T-helper 2 cell (primary cell): ENCODE measurements around the gene MIB1.

ENCODE experiments used
- DNase-seq, 5 experiments: peaks; one replicate each; pipeline versions ENCODE4 v3.0.0 to v3.0.0-alpha.2; 2012 to 2022

The MIB1 gene

GRCh38 chr18:21820033-21820810 lies 79.6 kb downstream of the MIB1 start:
- peak in 1 of 5 experiments; percentile 2 for DNase-seq

- DNase-seq = no peak
These were observed 80.2 kb downstream of the MIB1 start for GRCh38 chr18:21820811-21821143.

- DNase-seq = no peak
These were observed 83.3 kb downstream of the MIB1 start for GRCh38 chr18:21823848-21824247.

GRCh38 chr18:21826196-21826595 lies 85.6 kb downstream of the MIB1 start:
- DNase-seq = no peak

GRCh38 chr18:21826641-21827302 lies 86.2 kb downstream of the MIB1 start:
- DNase-seq = no peak

DNA sequence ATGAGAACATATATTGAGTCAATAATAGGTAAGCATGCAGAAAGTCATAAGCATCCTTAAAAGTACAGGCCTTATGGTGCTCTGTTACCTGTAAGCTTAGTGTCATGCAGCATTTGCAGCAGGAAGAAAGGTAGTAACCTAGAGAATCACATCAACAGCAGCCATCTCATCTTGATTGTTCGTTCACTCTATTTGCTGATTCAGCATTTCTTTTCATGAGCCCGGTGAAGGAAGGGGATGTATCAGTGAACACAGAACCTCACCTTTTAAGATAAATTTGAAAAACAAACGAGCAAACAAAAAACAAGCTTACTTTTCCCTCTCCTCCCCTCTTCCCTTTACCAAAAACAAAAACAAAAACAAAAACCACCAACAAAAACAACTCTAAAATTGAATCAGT lies 89.9 kb downstream of the MIB1 start:
- DNase-seq = no peak

DNA sequence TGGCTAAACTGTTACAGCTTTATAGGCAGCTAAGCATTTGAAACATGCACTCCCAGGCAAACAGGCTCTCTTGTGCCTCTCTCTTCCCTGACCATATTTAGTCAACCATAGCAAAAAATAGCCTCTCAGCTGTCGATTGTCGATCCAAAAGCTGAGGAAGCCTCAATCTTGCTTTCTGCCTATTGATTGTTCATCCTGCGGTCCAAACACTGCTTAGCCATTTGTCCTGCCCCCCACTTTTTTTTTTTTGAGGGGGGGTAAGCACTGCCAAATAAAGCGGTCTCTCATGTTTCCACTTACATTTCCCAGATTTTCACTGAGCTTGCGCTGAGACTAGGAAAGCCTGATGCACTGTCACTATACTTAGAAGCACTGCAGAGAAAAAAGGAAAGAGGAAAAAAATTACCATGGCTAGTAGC lies 90.8 kb downstream of the MIB1 start:
- DNase-seq = no peak

- DNase-seq = no peak
These were observed 93.2 kb downstream of the MIB1 start for GRCh38 chr18:21833604-21834298.

DNA sequence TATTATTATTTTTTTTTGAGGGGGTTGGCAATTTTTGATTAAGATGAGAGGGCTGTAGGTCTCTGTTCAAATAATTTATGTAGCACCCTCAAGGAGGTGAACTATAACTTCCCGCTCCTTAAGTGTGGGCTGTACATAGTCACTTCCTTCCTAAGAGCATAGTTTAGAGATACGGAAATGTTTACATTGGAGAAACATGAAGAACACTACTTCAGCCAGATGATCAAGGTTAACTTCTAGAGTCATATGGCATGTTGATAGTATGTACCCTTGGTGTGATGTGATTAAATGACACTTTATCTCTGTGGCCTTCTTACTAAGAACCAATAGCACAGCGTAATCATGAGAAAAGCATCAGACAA lies 93.7 kb downstream of the MIB1 start:
- DNase-seq = no peak

- DNase-seq = no peak
These were observed 101.0 kb downstream of the MIB1 start for GRCh38 chr18:21841570-21841969.

GRCh38 chr18:21843341-21843740 lies 102.7 kb downstream of the MIB1 start:
- DNase-seq = no peak

DNA sequence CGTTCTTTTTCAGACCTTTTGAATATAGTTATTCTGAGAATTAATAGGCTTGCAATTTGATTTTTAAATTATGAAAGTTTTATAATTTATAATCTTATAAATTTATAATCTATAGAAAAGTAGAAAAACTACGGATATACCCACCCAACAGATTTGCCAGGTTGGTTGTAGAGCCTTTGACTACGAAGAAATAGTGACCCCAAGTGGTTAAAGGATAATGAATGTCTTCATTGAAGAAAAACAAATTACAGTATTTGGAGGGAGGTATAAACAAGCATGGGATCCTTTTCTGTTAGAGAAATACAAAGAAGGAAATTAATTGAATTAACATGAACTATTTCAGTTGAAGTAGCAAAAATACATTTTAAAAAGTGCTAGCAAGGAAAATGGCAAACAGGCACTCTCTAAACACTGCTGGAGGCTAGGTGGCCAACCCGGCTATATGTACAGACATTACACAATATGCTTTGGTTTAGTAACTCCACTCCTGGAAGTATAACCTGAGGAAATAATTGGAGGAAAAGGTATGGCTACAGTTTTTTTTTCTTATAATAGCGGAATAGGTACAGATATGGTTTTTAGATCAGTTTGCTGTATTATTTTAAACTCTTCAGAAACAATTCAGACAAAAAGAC lies 110.9 kb downstream of the MIB1 start:
- DNase-seq = no peak

DNA sequence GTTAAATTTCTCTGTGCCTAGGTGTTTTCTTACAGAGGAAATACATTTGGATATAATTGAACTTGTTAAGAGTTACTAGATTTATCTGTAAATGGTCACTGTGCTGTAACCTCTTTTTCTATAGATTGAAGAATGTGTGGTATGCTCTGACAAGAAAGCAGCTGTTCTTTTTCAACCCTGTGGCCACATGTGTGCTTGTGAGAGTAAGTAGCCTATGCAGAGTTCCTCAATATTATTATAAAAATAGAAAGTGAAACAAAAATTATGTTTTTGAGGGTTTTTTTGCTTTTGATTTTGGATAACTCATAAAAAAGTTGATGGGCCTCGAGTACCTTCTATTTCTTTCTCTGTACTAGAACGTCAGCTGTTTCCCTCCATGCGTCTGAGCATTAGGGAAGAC lies 112.4 kb downstream of the MIB1 start:
- peak in 1 of 5 experiments; percentile 37 for DNase-seq

DNA sequence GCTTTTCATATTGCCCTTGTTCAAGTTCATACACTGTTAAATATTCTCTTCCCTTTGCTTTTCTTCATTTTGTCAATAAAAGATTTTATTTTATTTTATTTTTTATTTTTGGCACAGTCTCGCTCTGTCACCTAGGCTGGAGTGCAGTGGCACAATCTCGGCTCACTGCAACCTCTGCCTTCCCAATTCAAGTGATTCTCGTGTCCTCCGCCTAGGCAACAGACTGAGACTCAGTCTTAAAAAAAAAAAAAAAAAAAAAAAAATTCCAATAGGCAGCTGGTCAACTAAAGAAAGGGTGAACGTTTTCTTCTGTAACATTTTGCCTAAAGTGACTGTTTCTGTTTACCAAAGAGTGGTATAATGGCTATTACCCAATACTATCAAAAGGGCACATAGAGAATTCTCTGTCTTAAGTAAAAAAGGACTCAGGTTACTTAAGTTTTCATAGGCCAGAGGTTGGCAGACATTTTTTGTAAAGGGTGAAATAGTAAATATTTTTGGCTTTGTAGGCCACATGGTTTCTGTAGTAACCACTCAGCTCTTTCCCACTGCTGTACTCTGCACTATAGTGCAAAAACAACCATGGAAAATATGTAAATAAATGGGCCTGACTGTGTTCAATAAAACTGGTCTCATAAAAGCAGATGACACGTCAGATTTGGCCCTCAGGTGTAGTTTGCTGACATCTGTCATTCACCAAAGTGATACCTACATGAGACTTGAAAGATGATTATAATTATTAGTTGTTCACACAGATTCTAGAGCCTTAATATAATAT lies 113.4 kb downstream of the MIB1 start:
- no peak for DNase-seq

DNA sequence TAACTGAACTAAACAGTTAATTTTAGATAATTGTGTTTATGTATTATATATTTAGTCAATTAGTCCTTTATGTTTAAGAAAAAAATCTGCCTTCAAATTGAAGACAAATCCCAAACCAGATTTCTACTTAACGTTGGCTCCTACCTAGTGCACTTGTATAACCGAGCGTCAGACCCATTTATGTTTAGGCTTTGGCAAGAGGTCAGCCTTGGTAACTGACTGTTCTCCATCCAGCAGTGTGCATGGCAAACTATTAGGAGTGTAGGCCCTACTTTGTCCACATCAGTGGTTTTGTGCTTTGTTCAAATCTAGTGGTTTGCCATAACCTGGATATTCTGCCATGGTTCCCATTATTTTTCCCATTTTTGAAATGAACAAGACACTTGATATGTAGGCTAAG lies 114.8 kb downstream of the MIB1 start:
- DNase-seq = no peak

- DNase-seq = no peak
These were observed 117.3 kb downstream of the MIB1 start for GRCh38 chr18:21857871-21858270.

- no peak for DNase-seq
These were observed 118.0 kb downstream of the MIB1 start for GRCh38 chr18:21858544-21858943.

GRCh38 chr18:21864386-21864785 lies 123.8 kb downstream of the MIB1 start:
- no peak for DNase-seq

DNA sequence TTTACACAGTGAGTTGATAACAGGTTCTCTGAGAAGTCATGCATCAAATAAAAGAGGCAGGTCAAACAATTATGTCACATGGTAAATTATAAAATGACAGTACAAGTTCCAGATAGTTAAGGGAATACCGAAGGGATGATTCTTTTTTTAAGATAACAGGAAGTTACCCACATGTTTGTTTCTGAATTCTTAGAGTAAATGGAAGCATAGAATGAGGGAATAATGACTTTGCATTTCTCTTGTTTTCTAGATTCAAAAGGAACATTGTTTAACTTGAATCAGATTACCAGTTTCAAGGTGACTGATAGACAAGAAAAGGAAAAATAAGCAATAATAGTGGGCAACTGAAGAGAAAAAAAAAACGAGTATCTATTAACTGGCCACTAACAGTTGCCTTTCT lies 124.5 kb downstream of the MIB1 start:
- no peak for DNase-seq

- DNase-seq = no peak
These were observed 128.2 kb downstream of the MIB1 start for GRCh38 chr18:21868770-21869169.

GRCh38 chr18:21889570-21889969 lies 149.0 kb downstream of the MIB1 start:
- no peak for DNase-seq

GRCh38 chr18:21894619-21895367 lies 154.2 kb downstream of the MIB1 start:
- DNase-seq = no peak
